Kidney epithelial cell (primary cell): ENCODE results near the gene SYT3. TPM values are rescaled to one million over a fixed set of nuclear protein-coding genes. Genes with fewer than 3 reads are reported as not detected.

Source experiments
- DNase-seq: peaks from one replicate; pipeline ENCODE4 v3.0.0-alpha.2; 2010; ENCODE audit warnings: low read depth
- H3K27me3 ChIP-seq: 2 replicates; pipeline ENCODE4 v1.6.0; 2011; ENCODE audit warnings: low read length; ENCODE audit not compliant: control insufficient read depth, insufficient read depth
- H3K36me3 ChIP-seq: 2 replicates; pipeline ENCODE4 v1.5.1; 2011; ENCODE audit warnings: low read length; ENCODE audit not compliant: control insufficient read depth, insufficient read depth
- H3K4me3 ChIP-seq: 2 replicates; pipeline ENCODE4 v1.5.1; 2011; ENCODE audit warnings: low read depth, mild to moderate bottlenecking, control low read depth, low read length
- total RNA-seq: library from RNA; depleted of rRNA; stranded (reverse); fragments of >200 nt; gene quantifications from 2 replicates; pipeline ENCODE4 v1.2.3, GENCODE V29; 2015
- TF ChIP-seq, protein P1 (sequence below): IDR thresholded peaks from 2 replicates; pipeline ENCODE4 v1.5.1; 2011; ENCODE audit warnings: mild to moderate bottlenecking, moderate library complexity, low read length, control low read depth, inconsistent platforms; ENCODE audit not compliant: insufficient read depth, poor library complexity, severe bottlenecking

Gene SYT3
- total RNA-seq, 1 donor from 2014 or later, result 0.29 TPM

GRCh38 chr19:50669302-50670101 is 29.8 kb upstream of the SYT3 start:
- Histone ChIP-seq H3K36me3 (no peaks in the 10 kb centered on the region), H3K4me3 (no peak overlapping the region), H3K27me3 (peaks cover 47% of the 10 kb centered on the region)
- TF ChIP-seq, protein P1, sequence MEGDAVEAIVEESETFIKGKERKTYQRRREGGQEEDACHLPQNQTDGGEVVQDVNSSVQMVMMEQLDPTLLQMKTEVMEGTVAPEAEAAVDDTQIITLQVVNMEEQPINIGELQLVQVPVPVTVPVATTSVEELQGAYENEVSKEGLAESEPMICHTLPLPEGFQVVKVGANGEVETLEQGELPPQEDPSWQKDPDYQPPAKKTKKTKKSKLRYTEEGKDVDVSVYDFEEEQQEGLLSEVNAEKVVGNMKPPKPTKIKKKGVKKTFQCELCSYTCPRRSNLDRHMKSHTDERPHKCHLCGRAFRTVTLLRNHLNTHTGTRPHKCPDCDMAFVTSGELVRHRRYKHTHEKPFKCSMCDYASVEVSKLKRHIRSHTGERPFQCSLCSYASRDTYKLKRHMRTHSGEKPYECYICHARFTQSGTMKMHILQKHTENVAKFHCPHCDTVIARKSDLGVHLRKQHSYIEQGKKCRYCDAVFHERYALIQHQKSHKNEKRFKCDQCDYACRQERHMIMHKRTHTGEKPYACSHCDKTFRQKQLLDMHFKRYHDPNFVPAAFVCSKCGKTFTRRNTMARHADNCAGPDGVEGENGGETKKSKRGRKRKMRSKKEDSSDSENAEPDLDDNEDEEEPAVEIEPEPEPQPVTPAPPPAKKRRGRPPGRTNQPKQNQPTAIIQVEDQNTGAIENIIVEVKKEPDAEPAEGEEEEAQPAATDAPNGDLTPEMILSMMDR, result peak; percentile 80
- DNase-seq, result no peak

DNA sequence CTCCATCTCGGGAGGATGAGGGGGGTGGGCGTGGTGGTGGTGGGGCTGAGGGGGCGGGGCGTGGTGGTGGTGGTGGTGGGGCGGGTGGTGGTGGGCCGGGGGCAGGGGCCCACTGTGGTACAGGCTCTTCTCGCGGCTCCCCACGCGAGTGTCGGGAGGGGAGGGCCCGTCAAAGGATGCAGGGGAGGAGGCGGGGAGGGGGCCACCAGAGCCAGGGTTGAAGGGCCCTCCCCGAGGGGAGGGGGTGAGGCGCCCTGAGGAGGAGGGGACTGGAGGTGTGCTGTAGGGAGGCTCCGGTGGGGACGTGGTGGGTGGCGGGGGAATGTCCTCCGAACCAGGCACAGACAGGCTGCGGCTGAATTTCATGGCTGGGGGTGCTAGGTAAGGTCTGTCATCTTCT is 29.2 kb upstream of the SYT3 start:
- H3K36me3 ChIP-seq, result no peaks in the 10 kb centered on the region
- no peak for DNase-seq
- TF ChIP-seq, protein P1, result no peak
- peaks cover 47% of the 10 kb centered on the region for H3K27me3 ChIP-seq
- no peak overlapping the region for H3K4me3 ChIP-seq

- H3K27me3 ChIP-seq, result peaks cover 47% of the 10 kb centered on the region
- TF ChIP-seq, protein P1, result no peak
Measured at GRCh38 chr19:50668416-50668815, 28.7 kb upstream of the SYT3 start.

DNA sequence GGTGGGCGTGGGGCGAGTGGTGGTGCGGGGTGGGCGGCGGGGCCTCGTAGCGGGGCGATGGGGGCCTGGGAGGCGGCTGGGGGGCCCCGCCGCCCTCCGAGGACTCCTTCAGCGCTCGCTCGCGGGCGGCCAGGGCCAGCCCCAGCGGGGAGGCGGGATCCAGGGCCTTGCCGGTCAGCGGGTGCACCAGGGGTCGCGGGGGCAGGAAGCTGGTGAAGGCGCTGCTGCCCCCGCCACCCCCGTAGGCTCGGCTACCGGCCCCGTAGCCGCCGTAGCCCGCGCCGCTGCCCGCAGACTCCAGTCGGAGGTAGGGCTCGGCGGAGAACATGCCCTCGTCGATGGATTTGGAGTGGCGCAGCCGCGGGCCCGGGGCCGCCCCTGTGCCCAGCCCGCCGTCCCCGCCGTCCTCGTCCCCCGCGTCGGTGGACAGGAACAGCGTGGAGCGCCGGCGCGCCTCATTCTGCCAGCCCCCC is 28.1 kb upstream of the SYT3 start:
- no peaks in the 10 kb centered on the region for H3K36me3 ChIP-seq
- H3K4me3 ChIP-seq, result no peak overlapping the region
- TF ChIP-seq, protein P1, result no peak
- no peak for DNase-seq
- peaks cover 49% of the 10 kb centered on the region for H3K27me3 ChIP-seq

More at GRCh38 chr19:50668416-50668815, 28.7 kb upstream of the SYT3 start:
- no peak for DNase-seq
- no peak overlapping the region for H3K4me3 ChIP-seq
- H3K36me3 ChIP-seq, result no peaks in the 10 kb centered on the region

GRCh38 chr19:50667177-50667758 is 27.6 kb upstream of the SYT3 start:
- TF ChIP-seq, protein P1, result no peak
- DNase-seq, result no peak
- Histone ChIP-seq H3K27me3 (peaks cover 50% of the 10 kb centered on the region), H3K4me3 (no peak overlapping the region), H3K36me3 (no peaks in the 10 kb centered on the region)
